LHCN-M2 (cell line): ENCODE measurements around the gene KCNK10. TPM values are rescaled to one million over a fixed set of nuclear protein-coding genes. Genes with fewer than 3 reads are reported as not detected.
A peak's percentile ranks its signal among the peaks of the same experiment; 100 is the strongest.

Experiments
- DNase-seq: peaks from one replicate; pipeline ENCODE4 v3.0.0-alpha.2; 2012; ENCODE audit warnings: low read depth
- total RNA-seq: library from RNA; depleted of rRNA; stranded (reverse); fragments of >200 nt; gene quantifications from 2 replicates; pipeline ENCODE4 v1.2.3, GENCODE V29; 2014

Gene KCNK10
- total RNA-seq, 1 experiment from 2014 or later: not detected

DNA sequence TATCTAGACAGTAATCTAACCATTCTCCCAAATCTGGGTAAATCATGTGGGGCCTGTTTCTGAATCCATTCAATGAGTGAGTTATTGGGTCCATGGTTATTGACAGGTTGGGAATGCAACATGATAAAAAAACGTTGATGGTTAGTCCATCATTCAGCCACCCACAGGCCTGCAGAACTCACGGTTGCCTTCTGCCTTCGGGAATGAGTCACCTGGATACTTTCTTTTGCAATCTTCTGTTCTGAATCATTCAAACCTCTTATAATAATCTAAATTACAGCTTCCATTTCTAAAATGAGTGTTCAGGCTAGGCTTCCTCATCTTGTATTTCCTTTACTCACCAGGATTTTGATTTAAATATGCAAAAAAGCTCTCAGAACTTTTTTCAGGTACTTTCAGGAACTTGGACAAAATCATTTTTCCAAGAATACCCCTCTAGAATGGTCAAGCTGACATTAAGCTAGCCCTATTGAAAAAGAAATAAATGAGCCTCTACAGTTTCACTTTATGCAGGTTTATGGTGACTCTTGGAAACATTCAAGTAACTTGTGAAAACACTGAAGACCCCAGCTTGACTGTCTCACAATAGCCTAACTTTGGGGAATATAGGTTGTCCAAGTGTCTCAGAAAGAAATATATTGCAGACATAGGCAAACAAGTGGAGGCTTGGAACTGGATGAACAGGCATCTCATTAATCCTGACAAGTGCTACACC lies 94.4 kb downstream of the KCNK10 start:
- no peak for DNase-seq

DNA sequence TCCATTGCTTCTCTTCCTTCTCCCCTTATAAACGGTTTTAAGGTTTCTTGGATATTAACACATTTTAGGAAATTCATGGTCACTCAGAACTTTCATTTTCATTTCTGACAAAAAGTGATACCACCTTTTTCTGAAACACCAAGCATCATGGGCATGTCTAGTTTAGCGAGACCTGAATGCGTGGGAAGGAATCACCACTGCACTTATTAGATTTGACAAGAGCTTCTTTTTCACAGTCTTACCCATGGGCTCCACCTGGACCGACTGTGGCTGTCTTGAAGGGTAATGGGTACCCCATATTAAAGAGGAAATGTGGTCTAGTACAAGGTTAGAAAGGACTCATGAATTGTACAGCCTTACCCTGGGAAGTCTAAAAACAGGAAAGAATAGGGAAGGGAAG lies 95.4 kb downstream of the KCNK10 start:
- no peak for DNase-seq

GRCh38 chr14:88225721-88226120 lies 97.3 kb downstream of the KCNK10 start:
- no peak for DNase-seq

- DNase-seq: no peak
Observed at GRCh38 chr14:88218119-88218915, 104.8 kb downstream of the KCNK10 start.

- no peak for DNase-seq
Observed at GRCh38 chr14:88212691-88213090, 110.4 kb downstream of the KCNK10 start.

DNA sequence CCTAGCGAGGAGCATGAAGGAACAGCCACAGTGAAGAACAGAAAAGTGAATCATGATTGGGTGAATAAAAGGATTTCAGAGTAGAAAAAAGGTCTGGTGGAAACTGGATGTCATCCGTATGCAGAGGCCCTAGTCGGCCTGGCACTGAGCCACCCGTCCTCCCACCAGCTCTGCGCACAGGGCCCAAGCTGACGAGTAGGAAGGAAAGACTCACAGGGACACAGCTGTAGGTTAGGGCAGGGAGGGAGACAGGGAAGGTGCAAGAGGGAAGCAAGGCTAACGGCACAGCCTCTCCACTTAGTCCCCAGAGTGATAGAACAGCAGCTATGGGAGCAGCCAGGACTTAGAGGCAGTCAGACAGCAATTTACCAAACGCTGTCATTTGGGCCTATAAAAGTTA lies 112.6 kb downstream of the KCNK10 start:
- DNase-seq: no peak

- DNase-seq: no peak
Observed at GRCh38 chr14:88209273-88209672, 113.8 kb downstream of the KCNK10 start.

DNA sequence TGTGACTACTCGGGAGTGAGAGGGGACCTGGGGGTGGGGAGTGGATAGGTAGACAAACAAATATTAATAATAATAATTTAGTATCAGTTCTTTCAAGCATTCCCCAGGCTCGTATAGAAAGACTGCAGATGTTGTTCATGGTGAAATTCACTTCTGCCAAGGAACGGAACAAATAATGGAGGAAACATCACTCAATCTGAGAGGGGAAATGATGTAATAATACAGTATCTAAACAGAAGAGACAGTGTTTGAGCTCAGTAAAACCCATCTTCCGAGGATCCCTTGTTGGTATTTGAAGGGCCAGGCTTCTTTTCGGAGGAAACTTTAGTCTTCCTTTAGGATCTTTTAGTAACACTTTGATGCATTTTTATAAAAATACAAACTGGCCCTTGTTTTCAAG lies 114.2 kb downstream of the KCNK10 start:
- no peak for DNase-seq

DNA sequence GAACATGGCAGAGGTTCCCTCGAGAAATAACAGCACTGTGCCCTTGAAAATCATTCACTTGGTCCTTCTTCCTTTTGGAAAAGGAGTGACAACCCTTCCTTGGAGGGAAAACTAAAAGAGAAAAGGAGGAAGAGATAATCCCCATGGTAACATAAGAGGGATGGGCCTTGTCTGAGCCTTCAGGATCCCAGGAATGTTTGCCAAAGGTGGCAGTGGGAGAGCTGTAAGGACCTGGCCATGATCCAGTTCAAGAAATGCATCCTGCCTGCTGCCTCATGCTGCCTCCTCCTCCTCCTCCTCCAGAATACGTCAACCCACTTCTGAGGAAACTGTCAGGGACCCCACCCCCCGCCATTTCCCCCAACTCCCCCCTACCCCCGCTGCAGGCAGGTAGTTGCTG lies 118.8 kb downstream of the KCNK10 start:
- no peak for DNase-seq

DNA sequence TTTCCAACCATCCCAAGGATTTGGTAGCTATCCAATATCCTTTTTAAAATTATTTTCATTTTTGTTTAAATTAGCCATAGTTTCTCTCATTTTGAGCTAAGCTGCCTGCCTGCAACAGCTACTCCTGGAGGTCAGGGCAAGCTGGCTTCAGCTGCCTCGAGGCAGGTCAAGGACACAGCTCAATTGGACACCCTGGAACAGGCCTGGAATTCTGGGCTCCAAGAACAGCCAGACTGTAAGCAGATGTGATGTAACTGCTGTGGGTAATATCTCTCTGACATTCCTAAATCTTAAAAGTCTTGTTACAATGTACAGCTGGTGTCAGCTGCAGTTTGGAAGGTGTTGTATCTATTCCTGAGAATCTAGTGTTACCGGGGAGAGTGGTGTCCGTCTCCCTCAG lies 119.8 kb downstream of the KCNK10 start:
- DNase-seq: no peak

- DNase-seq: no peak
Observed at GRCh38 chr14:88202286-88202685, 120.8 kb downstream of the KCNK10 start.

DNA sequence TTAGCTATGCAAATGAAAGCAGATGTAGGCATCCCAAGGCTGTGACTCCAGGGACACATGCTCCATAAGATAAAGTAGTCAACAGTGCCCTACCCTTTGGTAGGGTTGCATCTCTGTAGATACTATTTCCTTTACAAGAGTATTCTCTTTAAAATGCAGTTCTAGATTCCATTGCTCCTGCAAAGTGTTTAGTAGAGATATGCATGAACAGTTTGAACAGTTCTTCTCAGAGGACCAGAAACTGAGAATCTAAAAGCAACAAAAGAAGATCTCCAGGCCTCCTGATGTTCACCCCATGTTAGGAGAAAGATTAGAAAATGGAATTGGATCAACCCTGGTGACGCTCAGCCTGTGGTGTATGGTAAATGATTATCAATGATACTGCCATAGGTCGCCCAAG lies 121.2 kb downstream of the KCNK10 start:
- DNase-seq: no peak

DNA sequence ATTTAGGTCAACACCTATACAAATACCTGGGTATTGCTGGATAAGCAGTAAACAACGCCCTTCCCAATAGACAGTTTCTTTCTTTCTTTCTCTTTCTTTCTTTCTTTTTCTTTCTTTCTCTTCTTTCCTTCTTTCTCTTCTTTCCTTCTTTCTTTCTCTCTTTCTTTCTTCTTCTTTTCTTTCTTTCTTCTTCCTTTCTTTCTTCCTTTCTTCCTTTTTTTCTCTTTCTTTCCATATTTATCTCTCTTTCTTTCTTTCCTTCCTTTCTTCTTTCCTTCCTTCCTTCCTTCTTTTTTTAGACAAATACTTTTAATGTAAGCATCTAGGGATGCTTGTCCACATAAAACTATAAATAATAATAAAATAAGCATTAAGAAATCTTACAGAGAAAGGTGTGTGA lies 123.2 kb downstream of the KCNK10 start:
- DNase-seq: no peak

GRCh38 chr14:88198446-88198845 lies 124.6 kb downstream of the KCNK10 start:
- no peak for DNase-seq

DNA sequence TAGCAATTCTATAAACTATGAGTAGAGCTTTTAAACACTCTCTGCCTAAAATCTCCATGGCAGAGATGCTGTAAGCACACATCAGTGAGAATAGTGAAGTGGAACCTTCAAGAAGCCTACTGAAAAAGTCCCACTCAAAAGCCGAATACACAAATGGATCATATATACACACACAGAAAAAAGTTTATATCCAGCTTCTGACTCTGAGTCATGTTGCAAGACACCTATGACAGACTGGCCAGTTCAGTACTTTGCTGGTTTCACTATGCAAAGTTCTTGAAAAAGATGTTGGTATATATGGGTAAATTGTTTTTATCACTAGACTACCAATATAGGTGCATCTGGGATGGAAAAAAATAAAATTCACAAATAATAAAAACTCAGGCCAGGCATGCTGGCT lies 126.1 kb downstream of the KCNK10 start:
- DNase-seq: no peak

DNA sequence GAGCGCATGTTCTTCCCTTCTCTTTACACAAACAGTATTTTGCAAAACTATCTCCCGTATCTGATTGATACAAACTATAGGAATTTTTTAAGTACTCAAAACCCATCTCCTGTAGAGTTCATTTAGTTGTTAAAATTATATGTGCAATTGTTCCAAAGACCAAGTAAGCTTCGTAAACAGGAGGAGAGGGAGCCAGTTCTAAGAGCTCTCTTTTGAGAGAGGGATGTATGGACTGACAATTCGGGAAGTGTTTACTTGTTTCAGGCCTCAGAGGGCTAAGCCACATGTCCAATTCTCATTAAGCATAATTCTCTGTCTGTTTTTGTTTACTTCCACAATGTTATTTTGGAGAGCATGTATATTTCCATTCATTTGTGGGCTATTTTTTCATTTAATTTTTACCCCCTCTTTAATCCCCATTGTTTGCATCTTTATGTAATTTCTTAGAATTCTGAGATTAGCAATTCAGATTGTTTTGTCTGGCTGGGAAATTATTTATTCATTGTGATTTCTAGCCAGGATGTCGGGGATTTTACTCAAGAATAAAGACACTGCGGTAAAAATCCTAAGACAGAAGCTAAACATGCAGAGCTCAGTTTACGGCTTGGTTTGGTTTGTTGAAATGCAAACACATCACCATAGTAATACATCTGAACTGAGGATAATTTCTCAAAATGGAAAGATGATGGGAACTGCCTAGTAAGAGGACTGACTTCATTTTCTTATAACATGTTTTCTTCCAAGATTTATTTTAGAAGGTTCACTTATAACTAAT lies 126.8 kb downstream of the KCNK10 start:
- DNase-seq: no peak

GRCh38 chr14:88195676-88196075 lies 127.4 kb downstream of the KCNK10 start:
- no peak for DNase-seq

DNA sequence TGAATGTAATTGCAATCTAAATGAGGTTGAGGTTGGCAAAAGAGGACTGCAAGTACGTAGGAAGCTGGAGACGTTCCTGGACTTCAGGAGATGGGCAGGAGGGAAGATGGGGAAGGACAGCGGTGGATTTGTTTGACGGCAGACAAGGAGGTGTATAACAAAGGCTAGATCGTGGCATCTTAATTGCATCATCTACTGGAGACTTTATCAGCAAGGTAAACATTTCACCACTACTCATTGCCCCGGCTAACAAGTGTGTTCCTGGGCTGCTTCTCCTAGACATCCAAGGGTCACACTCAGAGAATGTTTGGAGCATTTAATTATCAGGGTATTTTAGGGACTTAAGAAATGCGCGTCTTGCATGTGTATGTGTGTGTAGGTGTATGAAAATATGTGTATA lies 128.5 kb downstream of the KCNK10 start:
- DNase-seq: no peak

GRCh38 chr14:88191605-88192004 lies 131.5 kb downstream of the KCNK10 start:
- no peak for DNase-seq

DNA sequence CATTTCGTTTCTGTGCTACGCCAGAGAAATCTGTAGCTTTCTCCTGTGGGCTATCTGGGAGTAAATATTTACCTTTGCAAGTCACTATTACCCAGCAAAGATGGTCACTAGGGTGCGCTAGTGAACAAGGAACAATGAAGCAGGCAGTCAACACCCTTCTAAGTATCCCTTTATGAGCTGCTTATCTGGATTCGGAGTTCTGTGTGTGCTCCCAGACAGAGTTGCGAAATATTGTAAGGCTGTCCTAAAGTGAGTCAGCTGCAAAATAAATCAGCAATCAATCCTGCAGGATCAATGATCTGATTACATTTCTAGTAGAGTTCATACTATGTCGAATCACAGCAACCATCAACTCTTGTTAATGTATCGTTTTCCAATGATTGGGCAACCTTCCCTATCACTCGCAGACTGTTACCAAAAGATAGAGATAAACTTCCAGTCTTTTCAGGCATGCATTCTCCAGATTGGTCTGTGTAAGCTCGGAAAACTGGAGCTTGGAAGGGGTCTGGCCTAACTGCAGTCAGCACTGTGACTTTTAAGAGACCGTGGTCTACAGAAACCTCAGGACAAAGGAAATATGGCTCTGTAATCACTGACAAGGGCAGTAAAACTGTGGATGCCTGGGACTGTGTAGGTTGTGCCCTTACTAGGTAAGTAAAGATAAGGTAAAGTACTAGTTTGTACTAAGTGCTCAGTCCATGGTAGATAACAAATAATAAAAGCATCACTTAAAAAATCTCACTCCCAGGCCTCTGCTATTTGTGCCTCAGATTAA lies 133.5 kb downstream of the KCNK10 start:
- DNase-seq: peak; percentile 79

DNA sequence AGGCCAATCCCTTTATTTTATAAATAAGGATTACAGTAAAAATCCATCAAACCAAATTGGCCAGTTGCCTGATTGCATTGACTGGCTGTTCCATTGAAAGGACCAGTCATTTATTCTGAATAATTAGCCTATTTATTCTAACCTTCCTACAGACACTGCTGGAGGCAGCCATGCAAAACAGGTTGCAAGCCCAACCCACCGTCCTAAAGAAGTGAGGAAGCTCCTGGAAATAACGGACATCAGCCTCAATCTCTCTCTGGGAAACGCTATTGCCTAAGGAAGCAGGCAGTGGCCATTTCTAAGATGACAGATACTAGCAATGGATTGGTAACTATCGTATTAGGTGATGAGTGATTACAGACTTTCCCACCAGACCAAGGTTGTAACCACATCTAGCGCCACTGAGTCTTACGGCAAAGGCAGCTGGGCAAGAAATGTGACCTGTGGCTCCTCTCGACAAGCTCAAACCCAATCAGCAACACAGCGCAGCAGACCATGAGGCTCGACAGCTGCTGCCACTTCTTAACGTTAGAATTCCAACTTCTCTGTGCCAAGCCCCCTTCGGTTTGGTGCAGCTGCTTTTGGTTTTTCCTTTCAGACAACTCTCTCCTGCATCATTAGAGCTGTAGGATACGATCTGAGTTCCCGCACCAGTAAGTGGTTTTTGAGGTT lies 134.2 kb downstream of the KCNK10 start:
- no peak for DNase-seq
